AG09309 (cell line): ENCODE measurements around the gene SPNS1.
"Not testable (repeated sequence)": the region's sequence is repeated elsewhere in the genome, so short reads cannot be mapped to it uniquely, and the experiment has no call there.

Experiments
- DNase-seq: peaks from one replicate; pipeline ENCODE4 v3.0.0-alpha.2; 2010; ENCODE audit warnings: low read depth
- H3K4me3 ChIP-seq: 2 replicates; pipeline ENCODE4 v1.5.1; 2011; ENCODE audit warnings: mild to moderate bottlenecking, low read depth, low read length, moderate library complexity; ENCODE audit not compliant: control insufficient read depth
- CTCF ChIP-seq: IDR thresholded peaks from 2 replicates; pipeline ENCODE4 v1.5.1; 2011; ENCODE audit warnings: mild to moderate bottlenecking, low read depth, low read length, inconsistent platforms; ENCODE audit not compliant: insufficient read depth, control insufficient read depth; ENCODE audit errors: missing control alignments

Gene SPNS1

GRCh38 chr16:28958836-28959235 is 15.7 kb upstream of the SPNS1 start:
- H3K4me3 ChIP-seq, result no peak overlapping the region
- no peak for DNase-seq
- TF ChIP-seq CTCF, result no peak

GRCh38 chr16:28964072-28964471 is 10.5 kb upstream of the SPNS1 start:
- DNase-seq, result no peak
- no peak for TF ChIP-seq CTCF

GRCh38 chr16:28964496-28964895 is 10.1 kb upstream of the SPNS1 start:
- no peak for DNase-seq
- no peak for TF ChIP-seq CTCF
- no peak overlapping the region for H3K4me3 ChIP-seq

More at GRCh38 chr16:28964072-28964471, 10.5 kb upstream of the SPNS1 start:
- H3K4me3 ChIP-seq, result no peak overlapping the region

GRCh38 chr16:28967156-28967555 is 7.4 kb upstream of the SPNS1 start:
- no peak overlapping the region for H3K4me3 ChIP-seq
- TF ChIP-seq CTCF, result no peak
- no peak for DNase-seq

- DNase-seq, H3K4me3 ChIP-seq: not testable (repeated sequence)
Observed at GRCh38 chr16:28969696-28970095, 4.9 kb upstream of the SPNS1 start.

- peak overlapping the region; percentile 94 for H3K4me3 ChIP-seq
- peak; percentile 7 for DNase-seq
- TF ChIP-seq CTCF, result peak; percentile 82
Observed at GRCh38 chr16:28974007-28974436, 556 bp upstream of the SPNS1 start.

GRCh38 chr16:28975158-28975599 is 601 bp downstream of the SPNS1 start:
- peak overlapping the region; percentile 94 for H3K4me3 ChIP-seq
- DNase-seq, result no peak
- no peak for TF ChIP-seq CTCF
